SK-N-SH (cell line): ENCODE results near the gene AP1AR.

ENCODE experiments used
- EP300 ChIP-seq, 2 experiments: IDR thresholded peaks; 2 replicates each; pipeline versions ENCODE4 v1.4.0 to v1.6.1; 2012; ENCODE audit warnings: borderline replicate concordance in 1 of 2, low read depth in 1 of 2, low read length in 1 of 2
- GABPA ChIP-seq: IDR thresholded peaks from 2 replicates; pipeline ENCODE4 v1.4.0; 2012; ENCODE audit warnings: low read depth, mild to moderate bottlenecking
- JUND ChIP-seq: IDR thresholded peaks from 2 replicates; pipeline ENCODE4 v1.4.0; 2012
- TAF1 ChIP-seq: IDR thresholded peaks from 2 replicates; pipeline ENCODE4 v1.6.1; 2012; ENCODE audit warnings: low read depth, mild to moderate bottlenecking, low read length, moderate library complexity, borderline replicate concordance
- TEAD4 ChIP-seq: IDR thresholded peaks from 2 replicates; pipeline ENCODE4 v1.4.0; 2012; ENCODE audit warnings: mild to moderate bottlenecking, borderline replicate concordance; ENCODE audit not compliant: insufficient read depth
- YY1 ChIP-seq: IDR thresholded peaks from 2 replicates; pipeline ENCODE4 v1.4.0; 2012; ENCODE audit warnings: low read depth, mild to moderate bottlenecking

GRCh38 chr4:112214390-112215264 lies 17.0 kb upstream of the AP1AR start:
- TF ChIP-seq TEAD4: no peak
- no peak for TF ChIP-seq JUND
- no peak for TF ChIP-seq GABPA
- no peak for TF ChIP-seq YY1
- no peak for TF ChIP-seq EP300 (IDR thresholded peaks at IDR 0.05; ENCODE audit: borderline replicate concordance in 1 of 2, low read depth in 1 of 2, low read length in 1 of 2)
- no peak for TF ChIP-seq TAF1
